ENCODE data around the gene ACYP1.

- TF ChIP-seq EZH2phosphoT487 (IDR thresholded peaks at IDR 0.05; ENCODE audit: borderline replicate concordance, low read length): no peak
- TF ChIP-seq, protein P1, sequence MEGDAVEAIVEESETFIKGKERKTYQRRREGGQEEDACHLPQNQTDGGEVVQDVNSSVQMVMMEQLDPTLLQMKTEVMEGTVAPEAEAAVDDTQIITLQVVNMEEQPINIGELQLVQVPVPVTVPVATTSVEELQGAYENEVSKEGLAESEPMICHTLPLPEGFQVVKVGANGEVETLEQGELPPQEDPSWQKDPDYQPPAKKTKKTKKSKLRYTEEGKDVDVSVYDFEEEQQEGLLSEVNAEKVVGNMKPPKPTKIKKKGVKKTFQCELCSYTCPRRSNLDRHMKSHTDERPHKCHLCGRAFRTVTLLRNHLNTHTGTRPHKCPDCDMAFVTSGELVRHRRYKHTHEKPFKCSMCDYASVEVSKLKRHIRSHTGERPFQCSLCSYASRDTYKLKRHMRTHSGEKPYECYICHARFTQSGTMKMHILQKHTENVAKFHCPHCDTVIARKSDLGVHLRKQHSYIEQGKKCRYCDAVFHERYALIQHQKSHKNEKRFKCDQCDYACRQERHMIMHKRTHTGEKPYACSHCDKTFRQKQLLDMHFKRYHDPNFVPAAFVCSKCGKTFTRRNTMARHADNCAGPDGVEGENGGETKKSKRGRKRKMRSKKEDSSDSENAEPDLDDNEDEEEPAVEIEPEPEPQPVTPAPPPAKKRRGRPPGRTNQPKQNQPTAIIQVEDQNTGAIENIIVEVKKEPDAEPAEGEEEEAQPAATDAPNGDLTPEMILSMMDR (conservative IDR thresholded peaks at IDR 0.05; ENCODE audit: low read depth, low read length): no peak
Observed at GRCh38 chr14:75048101-75048500, 15.7 kb downstream of the ACYP1 start.
